HepG2 (cell line): ENCODE measurements around the gene OGFOD3. TPM values are rescaled to one million over a fixed set of nuclear protein-coding genes. Genes with fewer than 3 reads are reported as not detected.

Experiments used
- ATAC-seq: fragments of 200-7000 bp; cut with Tn5 transposase; 3 replicates; pipeline ENCODE4 v1.9.1; 2020; ENCODE audit warnings: mild to moderate bottlenecking, moderate library complexity
- BruUV-seq: library from RNA; stranded (reverse); fragments of 400-500 nt; replicated peaks from 2 replicates; lab custom pipeline; 2021; lab: Mats Ljungman, UMichigan
- CTCF ChIA-PET: fragments of 300-600 bp; formaldehyde crosslinking; extraction: SDS; loops from one replicate; lab custom pipeline; 2021; ENCODE audit warnings: low total read pairs, inconsistent platforms, low intra/inter-chr PET ratio; lab: Yijun Ruan, JAX
- POLR2A ChIA-PET: fragments of 350-600 bp; sonication (Branson Sonifier 250); formaldehyde crosslinking; loops from one replicate; lab custom pipeline; 2020; ENCODE audit warnings: antibody characterized with exemption, inconsistent platforms; lab: Yijun Ruan, JAX
- DNase-seq: peaks from one replicate; pipeline ENCODE4 v3.0.0-alpha.2; 2015; ENCODE audit warnings: low spot score
- FAIRE-seq: peaks from 3 replicates; lab custom pipeline; 2011; peaks lifted over from hg19 to GRCh38; lab: Jason Lieb, UNC
- H2AFZ ChIP-seq: one replicate; pipeline ENCODE4 v1.6.1; 2011; ENCODE audit warnings: low read length, inconsistent platforms
- H3K27ac ChIP-seq: fragments of 300-600 bp; 3 replicates; pipeline ENCODE4 v1.8.0; 2011; ENCODE audit warnings: mixed run types, mild to moderate bottlenecking, mixed read lengths, low read length, inconsistent platforms; ENCODE audit not compliant: insufficient read depth; ENCODE audit errors: extremely low read length
- H3K27me3 ChIP-seq, 2 experiments: fragments of 200-600 bp in 1 of 2; 2 replicates in 1 of 2; 3 replicates in 1 of 2; pipeline versions ENCODE4 v1.6.0 to v1.8.0; 2011; ENCODE audit warnings: low read length in 2 of 2, mild to moderate bottlenecking in 2 of 2, moderate library complexity in 2 of 2, inconsistent platforms in 1 of 2; ENCODE audit not compliant: insufficient read depth in 2 of 2, control insufficient read depth in 1 of 2
- H3K36me3 ChIP-seq, 2 experiments: fragments of 200-600 bp in 1 of 2; replicated peaks in 1 of 2; 2 replicates in 1 of 2; 3 replicates in 1 of 2; pipeline versions ENCODE4 v1.5.1 to v1.8.0; 2011; ENCODE audit warnings: low read length in 2 of 2, inconsistent platforms in 1 of 2; ENCODE audit not compliant: insufficient read depth in 2 of 2, control insufficient read depth in 1 of 2
- H3K4me1 ChIP-seq: 2 replicates; pipeline ENCODE4 v1.5.1; 2012; ENCODE audit warnings: low read length, inconsistent platforms; ENCODE audit not compliant: insufficient read depth
- H3K4me2 ChIP-seq: 2 replicates; pipeline ENCODE4 v1.6.0; 2011; ENCODE audit warnings: low read depth, low read length, inconsistent platforms
- H3K4me3 ChIP-seq, 3 experiments: fragments of 200-600 bp in 1 of 3; sonication (generic), shearing (Covaris generic) in 1 of 3; replicated peaks in 1 of 3; 2 replicates each; pipeline ENCODE4 v1.5.1; 2011 to 2016; ENCODE audit warnings: low read length in 3 of 3, inconsistent platforms in 2 of 3, low read depth in 2 of 3, mild to moderate bottlenecking in 2 of 3, control low read depth in 1 of 3, mixed read lengths in 1 of 3; ENCODE audit not compliant: insufficient read depth in 1 of 3
- H3K79me2 ChIP-seq: one replicate; pipeline ENCODE4 v1.6.1; 2011; ENCODE audit warnings: low read length, inconsistent platforms; ENCODE audit not compliant: insufficient read depth
- H3K9ac ChIP-seq: 2 replicates; pipeline ENCODE4 v1.6.0; 2011; ENCODE audit warnings: mild to moderate bottlenecking, low read depth, low read length, inconsistent platforms; ENCODE audit not compliant: insufficient read depth
- H3K9me3 ChIP-seq: 2 replicates; pipeline ENCODE4 v1.5.1; 2012; ENCODE audit warnings: mild to moderate bottlenecking, low read length
- H4K20me1 ChIP-seq: 2 replicates; pipeline ENCODE4 v1.6.0; 2011; ENCODE audit warnings: inconsistent platforms, mild to moderate bottlenecking, low read length, moderate library complexity; ENCODE audit not compliant: insufficient read depth
- IRF1 ChIP-seq: sonication (generic); formaldehyde crosslinking; IDR thresholded peaks from 2 replicates; pipeline ENCODE4 v1.4.0; 2020; ENCODE audit warnings: low read depth, mild to moderate bottlenecking, missing genetic modification reagents
- SOX13 ChIP-seq, 3 experiments: fragments of 450-650 bp in 1 of 3; sonication (generic) in 1 of 3; formaldehyde crosslinking in 1 of 3; IDR thresholded peaks in 2 of 3; conservative IDR thresholded peaks in 1 of 3; 2 replicates each; pipeline versions ENCODE4 v1.5.0 to v1.6.1; 2016 to 2020; ENCODE audit warnings: antibody characterized with exemption in 1 of 3, mild to moderate bottlenecking in 1 of 3, missing compliant biosample characterization in 1 of 3, missing genetic modification reagents in 1 of 3, moderate library complexity in 1 of 3
- ZMAT5 ChIP-seq: sonication (generic); formaldehyde crosslinking; IDR thresholded peaks from 2 replicates; pipeline ENCODE4 v1.5.0; 2020; ENCODE audit warnings: mild to moderate bottlenecking, low read depth, missing genetic modification reagents, borderline replicate concordance
- ZNF24 ChIP-seq: fragments of 450-650 bp; IDR thresholded peaks from 2 replicates; pipeline ENCODE4 v1.6.1; 2017; ENCODE audit warnings: antibody characterized with exemption, mild to moderate bottlenecking
- WGBS: methylation state at CpG from one replicate; pipeline ENCODE4 v1.1.6; 2017; ENCODE audit warnings: low lambda C conversion rate; 5-methylcytosine and 5-hydroxymethylcytosine counted together
- in situ Hi-C: cut with HindIII; loops from 2 replicates; pipeline ENCODE4 v1.10.0; 2017; ENCODE audit warnings: low pct_unique_long_range_greater_than_20kb; ENCODE audit not compliant: extremely low pct_ligation_motif_present
- intact Hi-C: fragments of 100-400 bp; cut with micrococcal nuclease; formaldehyde crosslinking; loops from one replicate; pipeline ENCODE4 v1.10.0; 2022; ENCODE audit not compliant: unreplicated experiment
- polyA plus RNA-seq, 8 experiments: library from polyadenylated mRNA; depleted of rRNA in 3 of 8; stranded (reverse) in 7 of 8; unstranded in 1 of 8; fragments of >200 nt; fragmentation: Illumina TruSeq in 4 of 8; extraction: Trizol in 4 of 8; gene quantifications; 2 replicates each; pipeline versions ENCODE4 v1.2.1 to v1.2.3, GENCODE V29; 2011 to 2016; ENCODE audit warnings: low read depth in 4 of 8, missing spikeins in 1 of 8, mixed read lengths in 1 of 8; ENCODE audit not compliant: insufficient read depth in 1 of 8
- total RNA-seq, 5 experiments: library from RNA; depleted of rRNA; stranded (reverse); fragments of >200 nt; fragmentation: Illumina TruSeq; extraction: Trizol; gene quantifications; 2 replicates each; pipeline ENCODE4 v1.2.3, GENCODE V29; 2016; ENCODE audit warnings: low read depth in 1 of 5
- TF ChIP-seq, protein P1 (sequence below): sonication (generic); formaldehyde crosslinking; IDR thresholded peaks from 2 replicates; pipeline ENCODE4 v1.8.0; 2022; ENCODE audit warnings: mild to moderate bottlenecking, missing genetic modification reagents, borderline replicate concordance

OGFOD3 gene
- total and polyA plus RNA-seq, 2 of the 13 experiments (the other 11 are each of a cell fraction or from before 2014, with no cell fraction given) = 40.0 to 42.1 TPM

GRCh38 chr17:82405051-82405450 is 13.3 kb downstream of the OGFOD3 start:
- Histone ChIP-seq H3K79me2 (no peaks in the 10 kb centered on the region), H3K27me3 (no peaks in the 10 kb centered on the region), H3K9me3 (no peaks in the 10 kb centered on the region), H2AFZ (no peak overlapping the region), H3K4me3 (no peak overlapping the region), H3K27ac (no peak overlapping the region), H4K20me1 (no peaks in the 10 kb centered on the region), H3K36me3 (peaks cover 18 to 20% of the 10 kb centered on the region in 2 experiments; a peak in 4 of 5 replicates), H3K9ac (no peak overlapping the region), H3K4me2 (no peak overlapping the region), H3K4me1 (peaks cover 21% of the 10 kb centered on the region)
- in situ Hi-C loops (no loop called here), intact Hi-C loops (no loop called here)
- no peak for FAIRE-seq
- TF ChIP-seq SOX13 (IDR thresholded peaks at IDR 0.05) = no peak
- no peak for TF ChIP-seq SOX13 (CRISPR knock-in tag; conservative IDR thresholded peaks at IDR 0.05 in 1 of 2, IDR thresholded peaks at IDR 0.05 in 1 of 2)
- no peak for TF ChIP-seq IRF1 (CRISPR knock-in tag)
- no peak for TF ChIP-seq ZMAT5 (CRISPR knock-in tag)
- TF ChIP-seq, protein P1, sequence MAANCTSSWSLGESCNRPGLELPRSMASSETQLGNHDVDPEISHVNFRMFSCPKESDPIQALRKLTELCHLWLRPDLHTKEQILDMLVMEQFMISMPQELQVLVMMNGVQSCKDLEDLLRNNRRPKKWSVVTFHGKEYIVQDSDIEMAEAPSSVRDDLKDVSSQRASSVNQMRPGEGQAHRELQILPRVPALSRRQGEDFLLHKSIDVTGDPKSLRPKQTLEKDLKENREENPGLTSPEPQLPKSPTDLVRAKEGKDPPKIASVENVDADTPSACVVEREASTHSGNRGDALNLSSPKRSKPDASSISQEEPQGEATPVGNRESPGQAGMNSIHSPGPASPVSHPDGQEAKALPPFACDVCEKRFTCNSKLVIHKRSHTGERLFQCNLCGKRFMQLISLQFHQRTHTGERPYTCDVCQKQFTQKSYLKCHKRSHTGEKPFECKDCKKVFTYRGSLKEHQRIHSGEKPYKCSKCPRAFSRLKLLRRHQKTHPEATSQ (CRISPR knock-in tag) = no peak
- no peak for TF ChIP-seq ZNF24
- no peak for DNase-seq
- ChIA-PET POLR2A (no interaction called here), CTCF (no interaction called here)
- 97% methylated on average over 14 of the region's 14 CpGs for WGBS
- BruUV-seq = no TSS peak
- no peak for ATAC-seq
